ENCODE measurements around the gene RAB4A. TPM values are rescaled to one million over a fixed set of nuclear protein-coding genes. Genes with fewer than 3 reads are reported as not detected.

RAB4A gene
- total RNA-seq, 1 experiment from 2014 or later: 66.7 TPM

DNA sequence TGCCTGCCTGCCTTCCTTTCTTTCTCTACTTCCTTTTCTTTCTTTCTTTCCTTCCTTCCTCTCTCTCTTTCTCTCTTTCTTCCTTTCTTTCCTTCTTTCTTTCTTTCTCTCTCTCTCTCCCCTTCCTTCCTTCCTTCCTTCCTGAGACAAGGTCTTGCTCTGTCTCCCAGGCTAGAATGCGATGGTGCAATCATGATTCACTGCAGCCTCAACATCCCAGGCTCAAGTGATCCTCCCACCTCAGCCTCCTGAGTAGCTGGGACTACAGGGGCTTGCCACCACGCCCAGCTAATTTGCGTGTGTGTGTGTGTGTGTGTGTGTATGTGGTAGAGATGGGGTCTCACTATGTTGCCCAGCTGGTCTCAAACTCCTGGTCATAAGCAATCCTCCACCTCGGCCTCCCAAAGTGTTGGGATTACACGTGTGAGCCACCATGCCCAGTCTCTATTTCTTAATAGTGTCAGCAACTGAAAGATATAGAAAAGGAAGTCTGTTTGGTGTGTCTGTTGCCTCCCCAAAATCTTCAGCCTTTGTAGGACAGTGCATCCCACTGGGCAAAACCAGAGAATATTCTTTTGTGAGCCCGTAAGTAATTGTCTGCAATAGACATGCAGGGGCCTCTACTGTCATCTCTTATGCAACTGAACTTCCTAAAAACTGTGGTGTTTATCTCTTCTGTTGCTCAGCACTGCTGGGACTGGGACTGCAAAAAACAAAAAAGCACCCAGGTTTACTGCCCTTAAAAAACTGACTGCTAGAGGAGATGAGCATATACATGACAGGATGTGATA is 20.9 kb upstream of the RAB4A start:
- no peak overlapping the region for H2BK12ac ChIP-seq (ENCODE audit: insufficient read length, low read depth, low read length)
- no peak overlapping the region for H2BK120ac ChIP-seq (ENCODE audit: low read depth, low read length, poor library complexity, severe bottlenecking)
- no peak overlapping the region for H3T11ph ChIP-seq (ENCODE audit: low read length)
- no peaks in the 10 kb centered on the region for H3K79me1 ChIP-seq (ENCODE audit: insufficient read depth, low read depth, low read length, poor library complexity, severe bottlenecking)
- H4K5ac ChIP-seq (ENCODE audit: insufficient read length, low read depth, low read length): no peak overlapping the region
- H3K23ac ChIP-seq (ENCODE audit: insufficient read length, low read depth, low read length): no peak overlapping the region
- H2BK20ac ChIP-seq (ENCODE audit: low read depth, low read length, poor library complexity, severe bottlenecking): no peak overlapping the region
- no peak overlapping the region for H2BK5ac ChIP-seq (ENCODE audit: insufficient read length, low read length)
- no peak overlapping the region for H3K56ac ChIP-seq (ENCODE audit: insufficient read length, low read depth, low read length)
- H2BK15ac ChIP-seq (ENCODE audit: low read depth, low read length): no peak overlapping the region
- no peaks in the 10 kb centered on the region for H3K36me3 Mint-ChIP-seq (ENCODE audit: insufficient read depth in 1 of 3, low read depth in 3 of 3)
- no peak overlapping the region for H3K4ac ChIP-seq (ENCODE audit: low read depth, low read length)
- H3K4me1 Mint-ChIP-seq: peaks cover 29 to 34% of the 10 kb centered on the region in 2 experiments
- no peak overlapping the region for H3K27ac Mint-ChIP-seq
- no peaks in the 10 kb centered on the region for H3K23me2 ChIP-seq (ENCODE audit: insufficient read length, low read depth, low read length, poor library complexity, severe bottlenecking)
- no peaks in the 10 kb centered on the region for H3K79me2 ChIP-seq (ENCODE audit: insufficient read depth, low read length)
- no peak overlapping the region for H3K4me2 ChIP-seq (ENCODE audit: insufficient read depth, insufficient read length, low read length)
- H3K27me3 ChIP-seq (ENCODE audit: insufficient read depth, low read length): no peaks in the 10 kb centered on the region
- H3K9me3 Mint-ChIP-seq: no peaks in the 10 kb centered on the region
- H3K14ac ChIP-seq (ENCODE audit: insufficient read depth, low read length): no peak overlapping the region
- H3K27me3 Mint-ChIP-seq (ENCODE audit: low read depth): peaks cover 2% of the 10 kb centered on the region; the same call in 1 of the 2 replicates
- no peak overlapping the region; a peak in 1 of 5 replicates for H3K4me3 Mint-ChIP-seq
- no peak for DNase-seq
- no peaks in the 10 kb centered on the region for H3K9me3 ChIP-seq (ENCODE audit: control insufficient read depth, low read depth, low read length)
- WGBS (ENCODE audit: extremely low coverage, insufficient read length, low lambda C conversion rate): no CpG with 5 or more reads among the region's 6 CpGs
- H3K9ac ChIP-seq (ENCODE audit: extremely low read depth, insufficient read length, low read length): no peak overlapping the region
- H4K8ac ChIP-seq (replicated peaks; ENCODE audit: insufficient read length, low read depth, low read length): no peak overlapping the region
- H4K20me1 ChIP-seq (ENCODE audit: control insufficient read depth, insufficient read depth, insufficient read length): no peaks in the 10 kb centered on the region
- H2AFZ ChIP-seq (ENCODE audit: low read length): no peak overlapping the region
- no peak overlapping the region for H3K18ac ChIP-seq (ENCODE audit: insufficient read length, low read depth, low read length)
- TF ChIP-seq, protein P1, sequence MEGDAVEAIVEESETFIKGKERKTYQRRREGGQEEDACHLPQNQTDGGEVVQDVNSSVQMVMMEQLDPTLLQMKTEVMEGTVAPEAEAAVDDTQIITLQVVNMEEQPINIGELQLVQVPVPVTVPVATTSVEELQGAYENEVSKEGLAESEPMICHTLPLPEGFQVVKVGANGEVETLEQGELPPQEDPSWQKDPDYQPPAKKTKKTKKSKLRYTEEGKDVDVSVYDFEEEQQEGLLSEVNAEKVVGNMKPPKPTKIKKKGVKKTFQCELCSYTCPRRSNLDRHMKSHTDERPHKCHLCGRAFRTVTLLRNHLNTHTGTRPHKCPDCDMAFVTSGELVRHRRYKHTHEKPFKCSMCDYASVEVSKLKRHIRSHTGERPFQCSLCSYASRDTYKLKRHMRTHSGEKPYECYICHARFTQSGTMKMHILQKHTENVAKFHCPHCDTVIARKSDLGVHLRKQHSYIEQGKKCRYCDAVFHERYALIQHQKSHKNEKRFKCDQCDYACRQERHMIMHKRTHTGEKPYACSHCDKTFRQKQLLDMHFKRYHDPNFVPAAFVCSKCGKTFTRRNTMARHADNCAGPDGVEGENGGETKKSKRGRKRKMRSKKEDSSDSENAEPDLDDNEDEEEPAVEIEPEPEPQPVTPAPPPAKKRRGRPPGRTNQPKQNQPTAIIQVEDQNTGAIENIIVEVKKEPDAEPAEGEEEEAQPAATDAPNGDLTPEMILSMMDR (conservative IDR thresholded peaks at IDR 0.05): no peak
- H3K4me1 ChIP-seq (ENCODE audit: insufficient read depth, low read length): peaks cover 9% of the 10 kb centered on the region; the same call in 1 of the 2 replicates
- H4K91ac ChIP-seq (ENCODE audit: insufficient read length, low read depth, low read length): no peak overlapping the region
- no peak overlapping the region for H2AK5ac ChIP-seq (ENCODE audit: insufficient read length, low read length)
- H3K27ac ChIP-seq (ENCODE audit: insufficient read length, low read depth, low read length): no peak overlapping the region
